SK-N-SH (cell line): ENCODE measurements around the gene GLS. TPM values are rescaled to one million over a fixed set of nuclear protein-coding genes. Genes with fewer than 3 reads are reported as not detected.

Source experiments
- CTCF ChIA-PET: fragments of 300-600, 350-600 bp; formaldehyde crosslinking; extraction: SDS; loops from one replicate; lab custom pipeline; 2021; lab: Yijun Ruan, JAX
- POLR2A ChIA-PET: fragments of 350-600 bp; sonication (Branson Sonifier 250); formaldehyde crosslinking; extraction: SDS; loops from one replicate; lab custom pipeline; 2020; ENCODE audit warnings: antibody characterized with exemption, inconsistent platforms; lab: Yijun Ruan, JAX
- DNase-seq: peaks from one replicate; pipeline ENCODE4 v3.0.0; 2012
- H2AFZ ChIP-seq: fragments of 200-600 bp; sonication (generic); 2 replicates; pipeline ENCODE4 v1.8.1; 2016; ENCODE audit warnings: antibody characterized with exemption, mild to moderate bottlenecking, low read depth
- H3F3A ChIP-seq: fragments of 200-600 bp; sonication (generic); replicated peaks from 2 replicates; pipeline ENCODE3; 2016; ENCODE audit warnings: antibody characterized with exemption, mild to moderate bottlenecking; ENCODE audit not compliant: insufficient read depth
- H3K27ac ChIP-seq, 2 experiments: fragments of 200-500 bp in 1 of 2; fragments of 200-600 bp in 1 of 2; sonication (Bioruptor generic) in 1 of 2; sonication (generic), shearing (Covaris generic) in 1 of 2; 2 replicates each; pipeline versions ENCODE4 v1.5.1 to v1.6.1; 2014 to 2016; ENCODE audit warnings: low read depth in 2 of 2, inconsistent platforms in 1 of 2, low read length in 1 of 2, mild to moderate bottlenecking in 1 of 2, mixed read lengths in 1 of 2
- H3K27me3 ChIP-seq: fragments of 200-600 bp; sonication (generic), shearing (Covaris generic); 2 replicates; pipeline ENCODE4 v1.6.1; 2016; ENCODE audit warnings: mixed run types; ENCODE audit not compliant: insufficient read depth
- H3K36me3 ChIP-seq, 2 experiments: fragments of 200-500 bp in 1 of 2; fragments of 200-600 bp in 1 of 2; sonication (Bioruptor generic) in 1 of 2; sonication (generic) in 1 of 2; replicated peaks in 1 of 2; 2 replicates each; pipeline versions ENCODE3 to v1.5.1; 2014 to 2016; ENCODE audit warnings: low read length in 1 of 2, mild to moderate bottlenecking in 1 of 2; ENCODE audit not compliant: insufficient read depth in 2 of 2, control insufficient read depth in 1 of 2
- H3K4me1 ChIP-seq, 2 experiments: fragments of 200-500 bp in 1 of 2; fragments of 200-600 bp in 1 of 2; sonication (Bioruptor generic) in 1 of 2; sonication (generic), shearing (Covaris generic) in 1 of 2; 2 replicates each; pipeline versions ENCODE4 v1.5.1 to v1.6.1; 2014 to 2016; ENCODE audit warnings: low read depth in 1 of 2, low read length in 1 of 2, mixed run types in 1 of 2; ENCODE audit not compliant: insufficient read depth in 2 of 2, control insufficient read depth in 1 of 2
- H3K4me2 ChIP-seq: fragments of 200-600 bp; sonication (generic), shearing (Covaris generic); 2 replicates; pipeline ENCODE4 v1.6.1; 2017; ENCODE audit warnings: mixed run types
- H3K4me3 ChIP-seq, 2 experiments: fragments of 200-500 bp in 1 of 2; fragments of 200-600 bp in 1 of 2; sonication (Bioruptor generic) in 1 of 2; sonication (generic), shearing (Covaris generic) in 1 of 2; 2 replicates each; pipeline versions ENCODE4 v1.5.1 to v1.8.1; 2014 to 2016; ENCODE audit warnings: low read depth in 2 of 2, inconsistent platforms in 1 of 2, low read length in 1 of 2, mild to moderate bottlenecking in 1 of 2, mixed read lengths in 1 of 2, moderate library complexity in 1 of 2
- H3K79me2 ChIP-seq: fragments of 200-600 bp; sonication (generic); 2 replicates; pipeline ENCODE4 v1.8.1; 2017; ENCODE audit warnings: mild to moderate bottlenecking; ENCODE audit not compliant: insufficient read depth
- H3K9ac ChIP-seq: fragments of 200-600 bp; sonication (generic); 2 replicates; pipeline ENCODE4 v1.6.1; 2017; ENCODE audit warnings: mixed run types
- H3K9me2 ChIP-seq: fragments of 200-600 bp; sonication (generic); 2 replicates; pipeline ENCODE4 v1.6.1; 2017; ENCODE audit warnings: mixed run types
- H3K9me3 ChIP-seq: fragments of 200-600 bp; sonication (generic); 2 replicates; pipeline ENCODE4 v1.6.1; 2017; ENCODE audit warnings: mixed run types, mild to moderate bottlenecking, moderate library complexity
- H4K20me1 ChIP-seq: fragments of 200-600 bp; sonication (generic); 2 replicates; pipeline ENCODE4 v1.6.1; 2017; ENCODE audit warnings: mild to moderate bottlenecking, mixed run types; ENCODE audit not compliant: insufficient read depth
- CHD2 ChIP-seq: fragments of 150-350 bp; IDR thresholded peaks from 2 replicates; pipeline ENCODE4 v1.6.1; 2018; ENCODE audit warnings: low read length; ENCODE audit not compliant: partially characterized antibody
- ELF1 ChIP-seq: IDR thresholded peaks from 2 replicates; pipeline ENCODE4 v1.4.0; 2012
- EP300 ChIP-seq, 2 experiments: IDR thresholded peaks; 2 replicates each; pipeline versions ENCODE4 v1.4.0 to v1.6.1; 2012; ENCODE audit warnings: borderline replicate concordance in 1 of 2, low read depth in 1 of 2, low read length in 1 of 2
- EZH2phosphoT487 ChIP-seq: fragments of 200-600 bp; sonication (generic); IDR thresholded peaks from 2 replicates; pipeline ENCODE4 v1.6.1; 2017; ENCODE audit warnings: low read depth, mixed run types, mild to moderate bottlenecking, antibody characterized with exemption, moderate library complexity, borderline replicate concordance
- FOSL2 ChIP-seq: IDR thresholded peaks from 2 replicates; pipeline ENCODE4 v1.4.0; 2012; ENCODE audit warnings: low read depth, mild to moderate bottlenecking, moderate library complexity, borderline replicate concordance
- GABPA ChIP-seq: IDR thresholded peaks from 2 replicates; pipeline ENCODE4 v1.4.0; 2012; ENCODE audit warnings: low read depth, mild to moderate bottlenecking
- JUND ChIP-seq: IDR thresholded peaks from 2 replicates; pipeline ENCODE4 v1.4.0; 2012
- RCOR1 ChIP-seq: fragments of 150-350 bp; IDR thresholded peaks from 2 replicates; pipeline ENCODE4 v1.6.1; 2017; ENCODE audit warnings: antibody characterized with exemption, low read length
- RFX5 ChIP-seq: IDR thresholded peaks from 2 replicates; pipeline ENCODE4 v1.6.1; 2012; ENCODE audit warnings: mild to moderate bottlenecking, improper control_type of control experiment, low read length
- RXRA ChIP-seq: IDR thresholded peaks from 2 replicates; pipeline ENCODE4 v1.4.0; 2012; ENCODE audit warnings: low read depth, mild to moderate bottlenecking, borderline replicate concordance
- TAF1 ChIP-seq: IDR thresholded peaks from 2 replicates; pipeline ENCODE4 v1.6.1; 2012; ENCODE audit warnings: low read depth, mild to moderate bottlenecking, low read length, moderate library complexity, borderline replicate concordance
- TCF12 ChIP-seq: IDR thresholded peaks from 2 replicates; pipeline ENCODE4 v1.4.0; 2012
- YY1 ChIP-seq: IDR thresholded peaks from 2 replicates; pipeline ENCODE4 v1.4.0; 2012; ENCODE audit warnings: low read depth, mild to moderate bottlenecking
- WGBS: methylation state at CpG from one replicate; pipeline ENCODE4 v1.1.6; 2017; ENCODE audit warnings: low lambda C conversion rate; 5-methylcytosine and 5-hydroxymethylcytosine counted together
- polyA plus RNA-seq, 3 experiments: library from polyadenylated mRNA; depleted of rRNA; stranded (reverse); fragments of >200 nt; gene quantifications; 2 replicates each; pipeline ENCODE4 v1.2.3, GENCODE V29; 2012
- TF ChIP-seq, protein P1 (sequence below): IDR thresholded peaks from 2 replicates; pipeline ENCODE4 v1.4.0; 2012; ENCODE audit warnings: low read depth
- TF ChIP-seq, protein P2 (sequence below): fragments of 150-350 bp; IDR thresholded peaks from 2 replicates; pipeline ENCODE4 v1.6.1; 2016; ENCODE audit warnings: mild to moderate bottlenecking, low read depth, low read length
- TF ChIP-seq, protein P3 (sequence below): IDR thresholded peaks from 2 replicates; pipeline ENCODE4 v1.4.0; 2012; ENCODE audit warnings: low read depth, borderline replicate concordance
- TF ChIP-seq, protein P4 (sequence below): IDR thresholded peaks from 2 replicates; pipeline ENCODE4; 2012
- TF ChIP-seq, protein P5 (sequence below): IDR thresholded peaks from 2 replicates; pipeline ENCODE4 v1.6.1; 2012; ENCODE audit warnings: mild to moderate bottlenecking, low read depth, low read length, moderate library complexity
- TF ChIP-seq, protein P6 (sequence below): fragments of 150-350 bp; IDR thresholded peaks from 2 replicates; pipeline ENCODE4 v1.6.1; 2017; ENCODE audit warnings: antibody characterized with exemption, low read length, low read depth, borderline replicate concordance

GLS gene
- polyA plus RNA-seq, 1 of the 3 experiments (the other 2 are of a cell fraction): 37.2 TPM

DNA sequence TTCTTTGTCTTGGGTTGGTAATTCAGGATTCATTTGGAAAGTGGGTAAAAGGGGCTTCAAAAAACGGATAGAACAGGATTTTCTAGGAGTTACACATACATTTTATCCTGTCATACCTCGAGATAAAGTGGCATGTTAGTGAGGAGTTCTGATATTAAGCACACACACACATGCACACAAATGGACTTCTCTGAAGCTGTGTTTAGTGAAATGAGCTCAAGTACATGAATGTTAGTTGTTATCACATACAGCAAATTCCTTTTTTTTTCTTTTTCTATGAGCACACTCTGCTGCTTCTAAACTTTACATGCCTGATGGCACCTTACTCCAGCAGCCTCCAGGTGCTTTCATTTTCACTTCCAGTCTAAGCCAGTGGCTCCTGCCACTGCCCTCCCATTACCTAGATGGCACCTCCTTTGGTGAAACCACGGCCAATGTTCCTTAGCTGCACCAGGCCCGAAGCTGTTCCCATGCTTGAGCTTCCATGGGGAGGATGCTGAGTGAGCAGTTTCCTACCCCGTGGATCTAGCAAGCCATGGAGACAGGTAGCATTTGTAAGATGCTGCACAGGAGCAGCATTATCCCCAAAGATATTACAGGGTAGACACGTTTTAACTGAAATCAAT is 83.7 kb downstream of the GLS start:
- Histone ChIP-seq H3K27ac (no peak overlapping the region; a peak in 1 of 4 replicates), H3F3A (peaks cover 13% of the 10 kb centered on the region), H3K36me3 (peaks cover 63 to 75% of the 10 kb centered on the region in 2 experiments), H4K20me1 (no peaks in the 10 kb centered on the region), H3K79me2 (no peaks in the 10 kb centered on the region), H3K4me3 (no peak overlapping the region), H3K4me1 (no peaks in the 10 kb centered on the region), H2AFZ (no peak overlapping the region), H3K9ac (no peak overlapping the region), H3K9me2 (no peaks in the 10 kb centered on the region), H3K9me3 (no peaks in the 10 kb centered on the region), H3K4me2 (no peak overlapping the region), H3K27me3 (no peaks in the 10 kb centered on the region)
- ChIA-PET CTCF (no interaction called here), POLR2A (no interaction called here)
- TF ChIP-seq RXRA (no peak), TAF1 (no peak), CHD2 (no peak), TCF12 (no peak), JUND (no peak), YY1 (no peak), RCOR1 (no peak), ELF1 (no peak), EZH2phosphoT487 (no peak), FOSL2 (no peak), GABPA (no peak), EP300 (IDR thresholded peaks at IDR 0.05; ENCODE audit: borderline replicate concordance in 1 of 2, low read depth in 1 of 2, low read length in 1 of 2) (no peak), RFX5 (no peak)
- TF ChIP-seq, protein P1, sequence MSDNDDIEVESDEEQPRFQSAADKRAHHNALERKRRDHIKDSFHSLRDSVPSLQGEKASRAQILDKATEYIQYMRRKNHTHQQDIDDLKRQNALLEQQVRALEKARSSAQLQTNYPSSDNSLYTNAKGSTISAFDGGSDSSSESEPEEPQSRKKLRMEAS: no peak
- TF ChIP-seq, protein P2, sequence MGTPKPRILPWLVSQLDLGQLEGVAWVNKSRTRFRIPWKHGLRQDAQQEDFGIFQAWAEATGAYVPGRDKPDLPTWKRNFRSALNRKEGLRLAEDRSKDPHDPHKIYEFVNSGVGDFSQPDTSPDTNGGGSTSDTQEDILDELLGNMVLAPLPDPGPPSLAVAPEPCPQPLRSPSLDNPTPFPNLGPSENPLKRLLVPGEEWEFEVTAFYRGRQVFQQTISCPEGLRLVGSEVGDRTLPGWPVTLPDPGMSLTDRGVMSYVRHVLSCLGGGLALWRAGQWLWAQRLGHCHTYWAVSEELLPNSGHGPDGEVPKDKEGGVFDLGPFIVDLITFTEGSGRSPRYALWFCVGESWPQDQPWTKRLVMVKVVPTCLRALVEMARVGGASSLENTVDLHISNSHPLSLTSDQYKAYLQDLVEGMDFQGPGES: no peak
- TF ChIP-seq, protein P3, sequence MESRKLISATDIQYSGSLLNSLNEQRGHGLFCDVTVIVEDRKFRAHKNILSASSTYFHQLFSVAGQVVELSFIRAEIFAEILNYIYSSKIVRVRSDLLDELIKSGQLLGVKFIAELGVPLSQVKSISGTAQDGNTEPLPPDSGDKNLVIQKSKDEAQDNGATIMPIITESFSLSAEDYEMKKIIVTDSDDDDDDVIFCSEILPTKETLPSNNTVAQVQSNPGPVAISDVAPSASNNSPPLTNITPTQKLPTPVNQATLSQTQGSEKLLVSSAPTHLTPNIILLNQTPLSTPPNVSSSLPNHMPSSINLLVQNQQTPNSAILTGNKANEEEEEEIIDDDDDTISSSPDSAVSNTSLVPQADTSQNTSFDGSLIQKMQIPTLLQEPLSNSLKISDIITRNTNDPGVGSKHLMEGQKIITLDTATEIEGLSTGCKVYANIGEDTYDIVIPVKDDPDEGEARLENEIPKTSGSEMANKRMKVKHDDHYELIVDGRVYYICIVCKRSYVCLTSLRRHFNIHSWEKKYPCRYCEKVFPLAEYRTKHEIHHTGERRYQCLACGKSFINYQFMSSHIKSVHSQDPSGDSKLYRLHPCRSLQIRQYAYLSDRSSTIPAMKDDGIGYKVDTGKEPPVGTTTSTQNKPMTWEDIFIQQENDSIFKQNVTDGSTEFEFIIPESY: no peak
- TF ChIP-seq, protein P4, sequence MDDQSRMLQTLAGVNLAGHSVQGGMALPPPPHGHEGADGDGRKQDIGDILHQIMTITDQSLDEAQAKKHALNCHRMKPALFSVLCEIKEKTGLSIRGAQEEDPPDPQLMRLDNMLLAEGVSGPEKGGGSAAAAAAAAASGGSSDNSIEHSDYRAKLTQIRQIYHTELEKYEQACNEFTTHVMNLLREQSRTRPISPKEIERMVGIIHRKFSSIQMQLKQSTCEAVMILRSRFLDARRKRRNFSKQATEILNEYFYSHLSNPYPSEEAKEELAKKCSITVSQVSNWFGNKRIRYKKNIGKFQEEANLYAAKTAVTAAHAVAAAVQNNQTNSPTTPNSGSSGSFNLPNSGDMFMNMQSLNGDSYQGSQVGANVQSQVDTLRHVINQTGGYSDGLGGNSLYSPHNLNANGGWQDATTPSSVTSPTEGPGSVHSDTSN: no peak
- TF ChIP-seq, protein P5, sequence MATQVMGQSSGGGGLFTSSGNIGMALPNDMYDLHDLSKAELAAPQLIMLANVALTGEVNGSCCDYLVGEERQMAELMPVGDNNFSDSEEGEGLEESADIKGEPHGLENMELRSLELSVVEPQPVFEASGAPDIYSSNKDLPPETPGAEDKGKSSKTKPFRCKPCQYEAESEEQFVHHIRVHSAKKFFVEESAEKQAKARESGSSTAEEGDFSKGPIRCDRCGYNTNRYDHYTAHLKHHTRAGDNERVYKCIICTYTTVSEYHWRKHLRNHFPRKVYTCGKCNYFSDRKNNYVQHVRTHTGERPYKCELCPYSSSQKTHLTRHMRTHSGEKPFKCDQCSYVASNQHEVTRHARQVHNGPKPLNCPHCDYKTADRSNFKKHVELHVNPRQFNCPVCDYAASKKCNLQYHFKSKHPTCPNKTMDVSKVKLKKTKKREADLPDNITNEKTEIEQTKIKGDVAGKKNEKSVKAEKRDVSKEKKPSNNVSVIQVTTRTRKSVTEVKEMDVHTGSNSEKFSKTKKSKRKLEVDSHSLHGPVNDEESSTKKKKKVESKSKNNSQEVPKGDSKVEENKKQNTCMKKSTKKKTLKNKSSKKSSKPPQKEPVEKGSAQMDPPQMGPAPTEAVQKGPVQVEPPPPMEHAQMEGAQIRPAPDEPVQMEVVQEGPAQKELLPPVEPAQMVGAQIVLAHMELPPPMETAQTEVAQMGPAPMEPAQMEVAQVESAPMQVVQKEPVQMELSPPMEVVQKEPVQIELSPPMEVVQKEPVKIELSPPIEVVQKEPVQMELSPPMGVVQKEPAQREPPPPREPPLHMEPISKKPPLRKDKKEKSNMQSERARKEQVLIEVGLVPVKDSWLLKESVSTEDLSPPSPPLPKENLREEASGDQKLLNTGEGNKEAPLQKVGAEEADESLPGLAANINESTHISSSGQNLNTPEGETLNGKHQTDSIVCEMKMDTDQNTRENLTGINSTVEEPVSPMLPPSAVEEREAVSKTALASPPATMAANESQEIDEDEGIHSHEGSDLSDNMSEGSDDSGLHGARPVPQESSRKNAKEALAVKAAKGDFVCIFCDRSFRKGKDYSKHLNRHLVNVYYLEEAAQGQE: no peak
- TF ChIP-seq, protein P6, sequence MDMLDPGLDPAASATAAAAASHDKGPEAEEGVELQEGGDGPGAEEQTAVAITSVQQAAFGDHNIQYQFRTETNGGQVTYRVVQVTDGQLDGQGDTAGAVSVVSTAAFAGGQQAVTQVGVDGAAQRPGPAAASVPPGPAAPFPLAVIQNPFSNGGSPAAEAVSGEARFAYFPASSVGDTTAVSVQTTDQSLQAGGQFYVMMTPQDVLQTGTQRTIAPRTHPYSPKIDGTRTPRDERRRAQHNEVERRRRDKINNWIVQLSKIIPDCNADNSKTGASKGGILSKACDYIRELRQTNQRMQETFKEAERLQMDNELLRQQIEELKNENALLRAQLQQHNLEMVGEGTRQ: no peak
- no peak for DNase-seq
- 74% methylated on average over 6 of the region's 6 CpGs for WGBS
